Pancreas (tissue), 10 donors: Measurements from ENCODE around the gene ADGRV1. TPM values are rescaled to one million over a fixed set of nuclear protein-coding genes. Genes with fewer than 3 reads are reported as not detected.
"Not testable (repeated sequence)": the region's sequence is repeated elsewhere in the genome, so short reads cannot be mapped to it uniquely, and the experiment has no call there.

ENCODE experiments used
- ATAC-seq, 4 donors: fragments of 200-7000 bp; cut with Tn5 transposase; one replicate each; pipeline versions ENCODE4 v1.8.0 to v1.9.1; 2020; ENCODE audit warnings: mild to moderate bottlenecking in 4 of 4, moderate library complexity in 4 of 4
- DNase-seq, 6 donors: peaks; one replicate each; pipeline ENCODE4 v3.0.0-alpha.2; 2020
- FAIRE-seq: peaks from 2 replicates; lab custom pipeline; 2012; peaks lifted over from hg19 to GRCh38; lab: Jason Lieb, UNC
- H3K27ac ChIP-seq, 4 donors: fragments of 200-600 bp; sonication (generic); 1 replicate in 3 of 4; 2 replicates in 1 of 4; pipeline versions ENCODE4 v1.5.0 to v1.8.0; 2020
- H3K27me3 ChIP-seq, 4 donors: fragments of 200-600 bp; one replicate each; pipeline ENCODE4 v1.8.0; 2021
- H3K36me3 ChIP-seq, 3 donors: fragments of 200-600 bp; sonication (generic) in 1 of 3; one replicate each; pipeline versions ENCODE4 v1.5.0 to v1.8.0; 2020 to 2021
- H3K4me1 ChIP-seq, 3 donors: fragments of 200-600 bp; one replicate each; pipeline ENCODE4 v1.8.0; 2021
- H3K4me3 ChIP-seq, 4 donors: fragments of 200-600 bp; sonication (generic) in 2 of 4; one replicate each; pipeline versions ENCODE4 v1.5.0 to v1.8.0; 2020 to 2021
- H3K9me3 ChIP-seq, 4 donors: fragments of 200-600 bp; one replicate each; pipeline ENCODE4 v1.8.0; 2021
- WGBS, 2 donors: extraction: QIAGEN DNeasy Blood & Tissue Kit; methylation state at CpG; one replicate each; pipeline ENCODE4 v1.1.7; 2013; 5-methylcytosine and 5-hydroxymethylcytosine counted together
- intact Hi-C, 3 donors: fragments of 100-400 bp; cut with DNase I; formaldehyde crosslinking; loops; one replicate each; pipeline versions ENCODE4 v1.11.1 to v1.14.2; 2022
- polyA plus RNA-seq, 2 donors: library from polyadenylated mRNA; stranded (reverse); fragments of 200-250 nt; gene quantifications; one replicate each; pipeline ENCODE4 v1.2.3, GENCODE V29; 2013
- total RNA-seq, 6 donors: library from RNA; stranded (reverse); fragmentation: NEBNext Ultra II Directional in 4 of 6; extraction: Animal tissue kit (Norgen Biotek cat#: 25700) in 4 of 6; gene quantifications; one replicate each; pipeline versions ENCODE4 v1.2.1 to v1.2.4, GENCODE V29; 2021 to 2023
- TF ChIP-seq, protein P1 (sequence below), 4 donors: fragments of 200-600 bp; sonication (generic) in 3 of 4; IDR thresholded peaks; one replicate each; pipeline versions ENCODE4 v1.5.0 to v1.8.0; 2021; ENCODE audit warnings: antibody characterized with exemption in 4 of 4
- donor health status: healthy with polysubstance abuse.
- donor health status: DM: no; HTN: no; CAD: no; lungs with moderate emphysema.
- donor health status: DM: no; HTN: no; CAD: no.
- donor health status: control.
- donor health status: control.
- donor health status: Bipolar disorder and iron deficiency.
- donor health status: DM: yes; HTN: yes; CAD: no.
- donor health status: DM: no; HTN: no; CAD: no.
- donor health status: DM: no; HTN: no; CAD: no.
- donor health status: DM: yes; HTN: yes; CAD: no.

ADGRV1 gene
- total and polyA plus RNA-seq, 8 donors, result 3.9 to 6.9 (median 5.4) TPM

- no peaks in the 10 kb centered on the region for H3K4me1 ChIP-seq
- intact Hi-C loops, result no loop called here
- H3K9me3 ChIP-seq, result no peaks in the 10 kb centered on the region
- H3K27ac ChIP-seq, result no peak overlapping the region
- no peaks in the 10 kb centered on the region for H3K27me3 ChIP-seq
- no peak overlapping the region for H3K4me3 ChIP-seq
- no peaks in the 10 kb centered on the region for H3K36me3 ChIP-seq
- WGBS, 2 donors, result 95 to 97% methylated on average over 1 of the region's 1 CpG
- FAIRE-seq (no peak), DNase-seq (no peak), ATAC-seq (no peak)
- TF ChIP-seq, protein P1, sequence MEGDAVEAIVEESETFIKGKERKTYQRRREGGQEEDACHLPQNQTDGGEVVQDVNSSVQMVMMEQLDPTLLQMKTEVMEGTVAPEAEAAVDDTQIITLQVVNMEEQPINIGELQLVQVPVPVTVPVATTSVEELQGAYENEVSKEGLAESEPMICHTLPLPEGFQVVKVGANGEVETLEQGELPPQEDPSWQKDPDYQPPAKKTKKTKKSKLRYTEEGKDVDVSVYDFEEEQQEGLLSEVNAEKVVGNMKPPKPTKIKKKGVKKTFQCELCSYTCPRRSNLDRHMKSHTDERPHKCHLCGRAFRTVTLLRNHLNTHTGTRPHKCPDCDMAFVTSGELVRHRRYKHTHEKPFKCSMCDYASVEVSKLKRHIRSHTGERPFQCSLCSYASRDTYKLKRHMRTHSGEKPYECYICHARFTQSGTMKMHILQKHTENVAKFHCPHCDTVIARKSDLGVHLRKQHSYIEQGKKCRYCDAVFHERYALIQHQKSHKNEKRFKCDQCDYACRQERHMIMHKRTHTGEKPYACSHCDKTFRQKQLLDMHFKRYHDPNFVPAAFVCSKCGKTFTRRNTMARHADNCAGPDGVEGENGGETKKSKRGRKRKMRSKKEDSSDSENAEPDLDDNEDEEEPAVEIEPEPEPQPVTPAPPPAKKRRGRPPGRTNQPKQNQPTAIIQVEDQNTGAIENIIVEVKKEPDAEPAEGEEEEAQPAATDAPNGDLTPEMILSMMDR (IDR thresholded peaks at IDR 0.05), result no peak
These were observed 10.5 kb downstream of the ADGRV1 start for GRCh38 chr5:90569084-90569483.

- Histone ChIP-seq H3K4me1 (no peaks in the 10 kb centered on the region), H3K36me3 (no peaks in the 10 kb centered on the region), H3K27ac (no peak overlapping the region), H3K27me3 (no peaks in the 10 kb centered on the region), H3K4me3 (no peak overlapping the region), H3K9me3 (no peaks in the 10 kb centered on the region)
- FAIRE-seq, result no peak
- intact Hi-C loops, result no loop called here
- TF ChIP-seq, protein P1 (IDR thresholded peaks at IDR 0.05), result no peak
- no peak for ATAC-seq
- no peak for DNase-seq
- WGBS, 2 donors, result 81 to 92% methylated on average over 2 of the region's 2 CpGs
These were observed 11.4 kb downstream of the ADGRV1 start for GRCh38 chr5:90570034-90570433.

DNA sequence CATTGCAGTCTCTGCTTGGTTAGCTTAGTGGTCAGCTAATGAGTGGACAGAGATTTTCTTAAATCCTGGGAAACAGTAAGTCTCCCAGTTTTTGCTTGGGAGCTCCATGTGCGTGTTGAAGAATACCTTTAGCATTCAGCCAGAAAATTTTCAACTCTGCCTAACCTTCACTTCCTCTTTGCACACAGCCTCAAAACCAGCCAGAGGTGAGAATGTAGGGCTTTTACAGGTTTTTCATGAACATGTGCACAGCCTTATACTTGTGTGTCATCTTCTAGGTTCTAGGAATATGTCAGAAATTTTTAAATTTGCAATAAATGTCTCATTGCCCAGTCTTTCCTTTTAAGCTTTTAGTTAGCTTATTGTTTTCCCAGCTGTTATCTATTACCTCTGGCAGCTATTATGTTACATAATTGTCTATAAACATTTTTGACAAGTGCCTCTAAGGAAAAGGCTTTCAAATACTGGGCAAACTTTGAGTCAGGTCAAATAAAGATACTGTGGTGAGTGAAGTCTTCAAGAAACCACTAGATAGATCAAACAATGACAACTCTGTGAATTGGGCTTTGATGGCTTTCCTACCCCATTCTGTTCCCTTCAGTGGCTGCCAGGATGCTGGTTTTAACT is 12.7 kb downstream of the ADGRV1 start:
- Histone ChIP-seq H3K27me3 (no peaks in the 10 kb centered on the region), H3K27ac (no peak overlapping the region), H3K36me3 (no peaks in the 10 kb centered on the region), H3K9me3 (no peaks in the 10 kb centered on the region), H3K4me3 (no peak overlapping the region), H3K4me1 (no peaks in the 10 kb centered on the region)
- intact Hi-C loops, result no loop called here
- 41 to 44% methylated on average over 1 of the region's 1 CpG for WGBS, 2 donors
- ATAC-seq, result peak in 2 of 4 donors; percentile 22 to 40
- FAIRE-seq, result no peak
- no peak for DNase-seq
- TF ChIP-seq, protein P1 (IDR thresholded peaks at IDR 0.05), result no peak

DNA sequence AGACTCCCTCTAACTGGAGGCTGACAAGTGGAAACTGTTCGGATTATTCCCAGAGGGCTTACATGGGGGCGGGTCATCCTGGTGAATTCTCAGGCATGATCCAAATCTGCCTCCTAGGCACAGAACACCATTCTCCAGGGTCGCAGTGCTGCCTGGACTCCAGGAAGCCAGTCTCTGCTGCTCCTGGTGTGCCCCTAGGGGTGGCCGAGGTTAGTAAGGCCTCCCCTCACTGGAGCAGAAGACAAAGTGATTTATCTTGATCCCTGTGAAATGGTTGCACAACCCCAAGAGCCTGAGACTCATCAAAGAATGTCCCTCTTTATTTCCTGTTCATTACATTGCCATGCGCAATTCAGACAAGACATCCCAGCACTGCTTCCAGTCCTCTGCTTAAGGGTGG is 17.1 kb downstream of the ADGRV1 start:
- H3K27me3 ChIP-seq, result no peaks in the 10 kb centered on the region
- H3K9me3 ChIP-seq, result no peaks in the 10 kb centered on the region
- FAIRE-seq, result no peak
- WGBS, 2 donors, result 84 to 92% methylated on average over 5 of the region's 5 CpGs
- TF ChIP-seq, protein P1 (IDR thresholded peaks at IDR 0.05), result no peak
- no peak overlapping the region for H3K27ac ChIP-seq
- H3K4me3 ChIP-seq, result no peak overlapping the region
- no peaks in the 10 kb centered on the region for H3K4me1 ChIP-seq
- no peaks in the 10 kb centered on the region for H3K36me3 ChIP-seq
- intact Hi-C loops, result no loop called here
- no peak for DNase-seq
- no peak for ATAC-seq

- ATAC-seq, H3K4me1 ChIP-seq, H3K27me3 ChIP-seq, H3K9me3 ChIP-seq, FAIRE-seq, H3K4me3 ChIP-seq, H3K27ac ChIP-seq, intact Hi-C loops, H3K36me3 ChIP-seq, DNase-seq: not testable (repeated sequence)
- 90 to 98% methylated on average over 3 of the region's 3 CpGs for WGBS, 2 donors
These were observed 18.0 kb downstream of the ADGRV1 start for GRCh38 chr5:90576566-90576965.

DNA sequence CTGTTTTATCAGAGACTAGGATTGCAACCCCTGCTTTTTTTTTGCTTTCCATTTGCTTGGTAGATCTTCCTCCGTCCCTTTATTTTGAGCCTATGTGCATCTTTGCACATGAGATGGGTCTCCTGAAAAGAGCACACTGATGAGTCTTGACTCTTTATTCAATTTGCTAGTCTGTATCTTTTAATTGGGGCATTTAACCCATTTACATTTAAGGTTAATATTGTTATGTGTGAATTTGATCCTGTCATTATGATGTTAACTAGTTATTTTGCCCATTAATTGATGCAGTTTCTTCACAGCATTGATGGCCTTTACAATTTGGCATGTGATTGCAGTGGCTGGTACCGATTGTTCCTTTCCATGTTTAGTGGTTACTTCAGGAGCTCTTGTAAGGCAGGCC is 21.3 kb downstream of the ADGRV1 start:
- H3K9me3 ChIP-seq, H3K36me3 ChIP-seq, H3K4me3 ChIP-seq, ATAC-seq, H3K4me1 ChIP-seq, H3K27me3 ChIP-seq, H3K27ac ChIP-seq, DNase-seq, FAIRE-seq, intact Hi-C loops: not testable (repeated sequence)
- 87 to 88% methylated on average over 2 of the region's 2 CpGs for WGBS, 2 donors
